ENCODE results near the gene PAXX. TPM values are rescaled to one million over a fixed set of nuclear protein-coding genes. Genes with fewer than 3 reads are reported as not detected.

Gene PAXX
- total RNA-seq, 1 experiment from 2014 or later = 64.0 TPM

GRCh38 chr9:137017071-137017470 is 24.8 kb downstream of the PAXX start:
- ChIA-PET POLR2A (no interaction called here), CTCF (no interaction called here)
- Histone ChIP-seq H3K9me3 (ENCODE audit: control insufficient read depth, insufficient read depth, low read depth, low read length) (no peaks in the 10 kb centered on the region), H3K4me3 (ENCODE audit: low read depth in 2 of 2, low read length in 2 of 2) (no peak overlapping the region), H3K27me3 (ENCODE audit: control insufficient read depth, insufficient read depth, low read length) (no peaks in the 10 kb centered on the region), H3K27ac (ENCODE audit: low read length) (no peak overlapping the region), H3K36me3 (ENCODE audit: control insufficient read depth, insufficient read depth, low read length) (no peaks in the 10 kb centered on the region), H3K4me1 (ENCODE audit: control insufficient read depth, insufficient read depth, low read length) (no peaks in the 10 kb centered on the region)
- BruUV-seq (replicated peaks) = no TSS peak
- DNase-seq (ENCODE audit: low read depth, low spot score) (no peak), ATAC-seq (no peak)
- in situ Hi-C loops (cut with HindIII; ENCODE audit: low pct_unique_long_range_greater_than_20kb, low sequenced_read_pairs) (no loop called here), intact Hi-C loops (cut with micrococcal nuclease; ENCODE audit: unreplicated experiment) (no loop called here)
- TF ChIP-seq REST (IDR thresholded peaks at IDR 0.05; ENCODE audit: insufficient read depth in 1 of 2, low read depth in 2 of 2, low read length in 1 of 2) (no peak), POLR2AphosphoS5 (IDR thresholded peaks at IDR 0.05; ENCODE audit: low read depth, low read length) (no peak), CTCF (IDR thresholded peaks at IDR 0.05) (no peak), SIN3A (IDR thresholded peaks at IDR 0.05; ENCODE audit: borderline replicate concordance, insufficient read depth, low read depth, low read length) (no peak), TCF7L2 (IDR thresholded peaks at IDR 0.05; ENCODE audit: low read depth, low read length) (no peak)

- no peaks in the 10 kb centered on the region; the same call in 1 of the 2 replicates for H3K4me1 ChIP-seq (ENCODE audit: control insufficient read depth, insufficient read depth, low read length)
- in situ Hi-C loops (cut with HindIII; ENCODE audit: low pct_unique_long_range_greater_than_20kb, low sequenced_read_pairs) = no loop called here
- no peak overlapping the region for H3K4me3 ChIP-seq (ENCODE audit: low read depth in 2 of 2, low read length in 2 of 2)
- BruUV-seq (replicated peaks) = no TSS peak
- no peaks in the 10 kb centered on the region for H3K9me3 ChIP-seq (ENCODE audit: control insufficient read depth, insufficient read depth, low read depth, low read length)
- ChIA-PET POLR2A (no interaction called here), CTCF (no interaction called here)
- no peak for DNase-seq (ENCODE audit: low read depth, low spot score)
- TF ChIP-seq TCF7L2 (IDR thresholded peaks at IDR 0.05; ENCODE audit: low read depth, low read length) (no peak), CTCF (IDR thresholded peaks at IDR 0.05) (no peak), REST (IDR thresholded peaks at IDR 0.05; ENCODE audit: insufficient read depth in 1 of 2, low read depth in 2 of 2, low read length in 1 of 2) (no peak), POLR2AphosphoS5 (IDR thresholded peaks at IDR 0.05; ENCODE audit: low read depth, low read length) (no peak), SIN3A (IDR thresholded peaks at IDR 0.05; ENCODE audit: borderline replicate concordance, insufficient read depth, low read depth, low read length) (no peak)
- no peaks in the 10 kb centered on the region for H3K27me3 ChIP-seq (ENCODE audit: control insufficient read depth, insufficient read depth, low read length)
- H3K27ac ChIP-seq (ENCODE audit: low read length) = no peak overlapping the region
- no peak for ATAC-seq
- intact Hi-C loops (cut with micrococcal nuclease; ENCODE audit: unreplicated experiment) = no loop called here
- H3K36me3 ChIP-seq (ENCODE audit: control insufficient read depth, insufficient read depth, low read length) = no peaks in the 10 kb centered on the region
These were observed 25.7 kb downstream of the PAXX start for GRCh38 chr9:137017791-137018497.

Data from Panc1 (cell line).